RWPE2 (cell line): ENCODE measurements around the gene ROR2.

Source experiments
- ATAC-seq: fragments of 200-7000 bp; cut with Tn5 transposase; 3 replicates; pipeline ENCODE4 v1.9.1; 2021; ENCODE audit warnings: low read depth
- DNase-seq: peaks from one replicate; pipeline ENCODE4 v3.0.0-alpha.2; 2020; ENCODE audit warnings: low spot score
- H3K27ac ChIP-seq: fragments of 450-650 bp; 2 replicates; pipeline ENCODE4 v1.5.1; 2017; ENCODE audit warnings: mild to moderate bottlenecking; ENCODE audit not compliant: poor library complexity, severe bottlenecking
- H3K27me3 ChIP-seq: fragments of 250-450 bp; sonication (Bioruptor Pico); 2 replicates; pipeline ENCODE4 v1.5.1; 2021; ENCODE audit warnings: mild to moderate bottlenecking, moderate library complexity; ENCODE audit not compliant: insufficient read depth, poor library complexity, severe bottlenecking
- H3K36me3 ChIP-seq: fragments of 250-450 bp; sonication (Bioruptor Pico); 2 replicates; pipeline ENCODE4 v1.5.1; 2020; ENCODE audit warnings: low read depth, mild to moderate bottlenecking, moderate library complexity
- H3K4me1 ChIP-seq: fragments of 250-450 bp; sonication (Bioruptor Pico); 2 replicates; pipeline ENCODE4 v1.5.1; 2021; ENCODE audit warnings: mild to moderate bottlenecking, moderate library complexity; ENCODE audit not compliant: insufficient read depth, poor library complexity, severe bottlenecking
- H3K4me3 ChIP-seq: fragments of 250-450 bp; sonication (Bioruptor Pico); 2 replicates; pipeline ENCODE4 v1.5.1; 2021; ENCODE audit warnings: mild to moderate bottlenecking, moderate library complexity; ENCODE audit not compliant: severe bottlenecking
- H3K9me3 ChIP-seq: fragments of 250-450 bp; sonication (Bioruptor Pico); 2 replicates; pipeline ENCODE4 v1.5.1; 2021; ENCODE audit warnings: mild to moderate bottlenecking, moderate library complexity; ENCODE audit not compliant: severe bottlenecking
- TF ChIP-seq, protein P1 (sequence below): fragments of 450-650 bp; IDR thresholded peaks from one replicate; pipeline ENCODE4 v1.5.1; 2017; ENCODE audit warnings: mild to moderate bottlenecking, moderate library complexity; ENCODE audit not compliant: poor library complexity, severe bottlenecking

Gene ROR2

DNA sequence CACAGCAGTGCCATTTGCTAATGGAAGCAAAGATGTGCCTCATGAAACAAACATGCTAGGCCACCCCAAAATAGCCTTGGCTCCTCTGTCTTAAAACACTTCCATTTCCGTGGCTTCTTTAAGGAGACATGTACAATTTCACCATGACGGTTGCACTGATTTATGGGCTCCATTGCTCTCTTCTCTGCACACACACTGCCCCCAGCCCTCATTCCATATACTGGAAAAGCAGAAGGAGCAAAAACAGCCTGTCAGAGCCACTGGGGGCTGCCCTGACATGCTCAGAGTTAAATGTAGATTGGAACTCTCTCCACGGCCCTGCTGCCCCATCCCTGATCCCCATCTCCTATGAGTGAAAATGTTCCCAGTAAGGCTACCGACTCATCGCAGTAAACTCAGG lies 114.8 kb downstream of the ROR2 start:
- ATAC-seq (no peak), DNase-seq (no peak)
- Histone ChIP-seq H3K36me3 (no peaks in the 10 kb centered on the region), H3K9me3 (no peaks in the 10 kb centered on the region), H3K4me3 (no peak overlapping the region), H3K27me3 (no peaks in the 10 kb centered on the region), H3K4me1 (no peaks in the 10 kb centered on the region), H3K27ac (no peak overlapping the region)
- TF ChIP-seq, protein P1, sequence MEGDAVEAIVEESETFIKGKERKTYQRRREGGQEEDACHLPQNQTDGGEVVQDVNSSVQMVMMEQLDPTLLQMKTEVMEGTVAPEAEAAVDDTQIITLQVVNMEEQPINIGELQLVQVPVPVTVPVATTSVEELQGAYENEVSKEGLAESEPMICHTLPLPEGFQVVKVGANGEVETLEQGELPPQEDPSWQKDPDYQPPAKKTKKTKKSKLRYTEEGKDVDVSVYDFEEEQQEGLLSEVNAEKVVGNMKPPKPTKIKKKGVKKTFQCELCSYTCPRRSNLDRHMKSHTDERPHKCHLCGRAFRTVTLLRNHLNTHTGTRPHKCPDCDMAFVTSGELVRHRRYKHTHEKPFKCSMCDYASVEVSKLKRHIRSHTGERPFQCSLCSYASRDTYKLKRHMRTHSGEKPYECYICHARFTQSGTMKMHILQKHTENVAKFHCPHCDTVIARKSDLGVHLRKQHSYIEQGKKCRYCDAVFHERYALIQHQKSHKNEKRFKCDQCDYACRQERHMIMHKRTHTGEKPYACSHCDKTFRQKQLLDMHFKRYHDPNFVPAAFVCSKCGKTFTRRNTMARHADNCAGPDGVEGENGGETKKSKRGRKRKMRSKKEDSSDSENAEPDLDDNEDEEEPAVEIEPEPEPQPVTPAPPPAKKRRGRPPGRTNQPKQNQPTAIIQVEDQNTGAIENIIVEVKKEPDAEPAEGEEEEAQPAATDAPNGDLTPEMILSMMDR = no peak

DNA sequence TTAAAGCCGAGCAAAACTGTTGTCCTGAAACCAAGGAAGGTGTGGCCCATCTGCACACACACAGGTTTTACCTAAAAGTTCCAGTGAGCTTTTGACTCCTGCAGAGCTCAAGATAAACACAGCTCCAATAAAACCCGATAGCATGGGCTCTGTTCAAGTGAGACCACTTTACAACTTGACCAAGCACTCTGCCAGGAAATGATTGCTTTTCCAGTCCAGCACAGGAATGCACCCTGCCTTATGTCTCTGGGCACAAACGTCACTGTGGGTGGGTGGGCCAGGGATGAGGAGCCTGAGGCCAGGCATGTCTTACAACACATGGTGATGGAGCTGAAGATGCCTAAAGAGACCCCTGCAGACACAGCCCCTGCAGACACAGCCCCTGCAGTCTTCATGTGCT lies 115.3 kb downstream of the ROR2 start:
- H3K27ac ChIP-seq = no peak overlapping the region
- no peaks in the 10 kb centered on the region for H3K27me3 ChIP-seq
- H3K4me1 ChIP-seq = no peaks in the 10 kb centered on the region
- TF ChIP-seq, protein P1 = no peak
- DNase-seq (no peak), ATAC-seq (no peak)
- no peaks in the 10 kb centered on the region for H3K36me3 ChIP-seq
- H3K9me3 ChIP-seq = no peaks in the 10 kb centered on the region
- no peak overlapping the region for H3K4me3 ChIP-seq

DNA sequence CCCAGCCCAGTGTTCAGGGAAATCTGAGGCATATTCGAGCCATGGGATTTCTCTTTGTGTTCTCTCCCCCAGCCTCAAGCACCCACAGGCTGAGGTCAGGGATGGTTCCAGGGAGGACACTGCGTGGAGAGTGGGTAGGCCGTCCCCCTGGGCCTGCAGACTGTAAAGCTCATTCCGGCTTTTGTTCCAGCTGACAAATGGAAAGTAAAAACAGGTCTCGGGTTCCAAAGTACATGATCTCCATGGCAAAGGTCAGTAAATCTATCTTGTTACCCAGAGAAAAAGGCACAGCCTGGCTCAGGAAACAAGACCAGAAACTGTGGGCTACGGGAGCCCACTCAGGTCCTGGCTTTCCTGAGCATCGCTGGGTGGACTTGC lies 116.2 kb downstream of the ROR2 start:
- Histone ChIP-seq H3K36me3 (no peaks in the 10 kb centered on the region), H3K9me3 (no peaks in the 10 kb centered on the region), H3K27me3 (no peaks in the 10 kb centered on the region), H3K27ac (no peak overlapping the region), H3K4me1 (no peaks in the 10 kb centered on the region), H3K4me3 (no peak overlapping the region)
- DNase-seq (no peak), ATAC-seq (no peak)
- TF ChIP-seq, protein P1 = no peak

DNA sequence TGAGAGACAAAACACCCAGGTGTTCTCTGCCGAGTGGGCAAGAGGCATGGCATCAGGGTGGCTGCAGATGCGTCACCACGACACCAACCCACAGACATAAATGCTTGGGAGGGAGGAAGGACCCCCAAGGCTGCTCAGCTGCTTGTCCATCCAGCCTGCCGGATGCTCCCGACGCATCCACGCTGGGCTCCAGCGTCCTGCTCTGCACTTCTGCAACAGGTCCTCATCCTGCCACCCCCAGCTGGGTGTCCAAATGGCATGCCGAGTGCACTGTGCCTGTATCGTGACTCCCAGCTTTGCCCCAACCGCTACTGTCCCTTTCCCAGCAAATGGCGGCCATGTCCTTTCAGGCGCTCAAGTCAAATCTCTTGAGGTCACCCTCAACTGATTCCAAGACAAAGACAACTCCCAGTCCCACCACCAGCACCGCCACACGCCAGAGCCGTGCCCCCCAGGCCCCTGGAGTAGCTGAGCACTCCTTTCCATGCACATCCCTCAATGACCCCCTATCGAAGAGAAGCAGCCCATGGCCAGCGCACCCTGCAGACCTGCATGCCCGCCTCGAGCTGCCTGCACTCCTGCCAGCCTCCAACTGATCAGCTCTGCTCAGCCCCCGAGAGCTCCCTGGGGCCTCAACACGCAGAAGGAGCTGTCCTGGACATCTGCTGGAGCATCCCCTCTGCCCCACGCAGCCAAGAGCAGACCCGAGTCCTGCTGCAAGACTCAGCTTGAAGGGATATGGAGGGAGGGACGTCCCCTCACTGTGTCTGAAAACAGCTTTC lies 116.7 kb downstream of the ROR2 start:
- ATAC-seq = no peak
- no peaks in the 10 kb centered on the region for H3K4me1 ChIP-seq
- H3K36me3 ChIP-seq = no peaks in the 10 kb centered on the region
- H3K4me3 ChIP-seq = no peak overlapping the region
- H3K9me3 ChIP-seq = no peaks in the 10 kb centered on the region
- H3K27me3 ChIP-seq = no peaks in the 10 kb centered on the region
- DNase-seq = no peak
- TF ChIP-seq, protein P1 = no peak
- H3K27ac ChIP-seq = no peak overlapping the region

DNA sequence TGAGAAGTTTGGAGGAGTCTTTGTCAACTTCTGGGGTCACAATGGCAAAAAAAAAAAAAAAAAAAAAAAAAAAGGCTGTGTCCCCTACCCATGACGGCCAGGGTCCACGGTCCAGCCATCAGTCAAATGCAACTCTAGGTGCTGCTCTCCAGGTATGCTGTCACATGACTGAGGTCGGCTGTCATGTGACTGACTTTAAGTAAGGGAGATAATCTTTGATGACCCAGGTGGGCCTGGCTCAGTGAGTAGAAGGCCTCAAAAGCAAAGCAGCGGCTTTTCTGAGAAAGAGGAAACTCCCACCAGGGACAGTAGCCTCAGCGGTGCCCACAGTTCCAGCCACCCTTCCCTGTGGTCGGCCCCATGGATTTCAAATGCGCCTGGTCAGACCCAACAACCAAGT lies 117.7 kb downstream of the ROR2 start:
- Histone ChIP-seq H3K36me3 (no peaks in the 10 kb centered on the region), H3K4me1 (no peaks in the 10 kb centered on the region), H3K27me3 (no peaks in the 10 kb centered on the region), H3K27ac (no peak overlapping the region), H3K4me3 (no peak overlapping the region), H3K9me3 (no peaks in the 10 kb centered on the region)
- DNase-seq = no peak
- ATAC-seq = no peak
- TF ChIP-seq, protein P1 = no peak
